ENCODE results near the gene POLD1.
"Not testable (repeated sequence)": the region's sequence is repeated elsewhere in the genome, so short reads cannot be mapped to it uniquely, and the experiment has no call there.

Gene POLD1

GRCh38 chr19:50419580-50420035 is 35.5 kb downstream of the POLD1 start:
- no peak for FAIRE-seq

GRCh38 chr19:50420127-50420526 is 36.0 kb downstream of the POLD1 start:
- no peak for FAIRE-seq

- no peak for FAIRE-seq
Measured at GRCh38 chr19:50420808-50421207, 36.7 kb downstream of the POLD1 start.

GRCh38 chr19:50422397-50423278 is 38.5 kb downstream of the POLD1 start:
- FAIRE-seq = no peak

- no peak for FAIRE-seq
Measured at GRCh38 chr19:50423279-50424113, 39.3 kb downstream of the POLD1 start.

GRCh38 chr19:50425581-50425980 is 41.4 kb downstream of the POLD1 start:
- FAIRE-seq = no peak

- no peak for FAIRE-seq
Measured at GRCh38 chr19:50427318-50427925, 43.3 kb downstream of the POLD1 start.

- FAIRE-seq = no peak
Measured at GRCh38 chr19:50427997-50428425, 43.9 kb downstream of the POLD1 start.

GRCh38 chr19:50428772-50429463 is 44.8 kb downstream of the POLD1 start:
- FAIRE-seq = no peak

GRCh38 chr19:50430888-50431342 is 46.8 kb downstream of the POLD1 start:
- FAIRE-seq = no peak

GRCh38 chr19:50431343-50432220 is 47.4 kb downstream of the POLD1 start:
- no peak for FAIRE-seq

GRCh38 chr19:50432221-50433028 is 48.3 kb downstream of the POLD1 start, which contains the start of gene MYBPC2:
Gene MYBPC2 (plus strand): TSS chr19:50432892. CDS start chr19:50432954, 62 bp downstream.
- FAIRE-seq = no peak

GRCh38 chr19:50433201-50434180 is 49.3 kb downstream of the POLD1 start:
- no peak for FAIRE-seq

GRCh38 chr19:50434525-50434924 is 50.4 kb downstream of the POLD1 start:
- FAIRE-seq = no peak

GRCh38 chr19:50435221-50435620 is 51.1 kb downstream of the POLD1 start:
- FAIRE-seq = no peak

GRCh38 chr19:50435627-50436026 is 51.5 kb downstream of the POLD1 start:
- FAIRE-seq = no peak

- FAIRE-seq = no peak
Measured at GRCh38 chr19:50437862-50438449, 53.8 kb downstream of the POLD1 start.

GRCh38 chr19:50439130-50439529 is 55.0 kb downstream of the POLD1 start:
- FAIRE-seq = not testable (repeated sequence)

- FAIRE-seq = no peak
Measured at GRCh38 chr19:50444059-50444458, 59.9 kb downstream of the POLD1 start.
